HG03060 (cell line): ENCODE results near the gene NAA11.

Experiments used
- ATAC-seq: cut with Tn5 transposase; IDR thresholded peaks from one replicate; pipeline ENCODE4 v1.9.1; 2021; ENCODE audit warnings: low read depth, moderate number of reproducible peaks; ENCODE audit not compliant: unreplicated experiment

The NAA11 gene

GRCh38 chr4:79325864-79326328, at the start of gene NAA11:
NAA11 (minus strand) TSS chr4:79326061; CDS start chr4:79325877, 184 bp downstream.
- ATAC-seq, result no peak

- ATAC-seq, result no peak
These were observed 44.2 kb upstream of the NAA11 start for GRCh38 chr4:79370026-79370425.

GRCh38 chr4:79367096-79367495, 41.2 kb upstream of the NAA11 start:
- no peak for ATAC-seq

GRCh38 chr4:79366422-79366821, 40.6 kb upstream of the NAA11 start:
- ATAC-seq, result no peak

- ATAC-seq, result no peak
These were observed 38.2 kb upstream of the NAA11 start for GRCh38 chr4:79364061-79364460.

- ATAC-seq, result no peak
These were observed 36.8 kb upstream of the NAA11 start for GRCh38 chr4:79362626-79363025.

GRCh38 chr4:79360006-79360405, 34.1 kb upstream of the NAA11 start:
- ATAC-seq, result no peak

GRCh38 chr4:79358438-79358837, 32.6 kb upstream of the NAA11 start:
- no peak for ATAC-seq

- no peak for ATAC-seq
These were observed 31.5 kb upstream of the NAA11 start for GRCh38 chr4:79357365-79357764.

GRCh38 chr4:79353075-79353474, 27.2 kb upstream of the NAA11 start:
- ATAC-seq, result no peak

- ATAC-seq, result no peak
These were observed 22.5 kb upstream of the NAA11 start for GRCh38 chr4:79348405-79348804.

GRCh38 chr4:79341893-79342653, 16.2 kb upstream of the NAA11 start:
- ATAC-seq, result no peak

- no peak for ATAC-seq
These were observed 14.7 kb upstream of the NAA11 start for GRCh38 chr4:79340568-79340967.

GRCh38 chr4:79338148-79338547, 12.3 kb upstream of the NAA11 start:
- ATAC-seq, result peak; percentile 70

- no peak for ATAC-seq
These were observed 8.9 kb upstream of the NAA11 start for GRCh38 chr4:79334783-79335182.

GRCh38 chr4:79334341-79334740, 8.5 kb upstream of the NAA11 start:
- no peak for ATAC-seq

GRCh38 chr4:79331126-79331876, 5.4 kb upstream of the NAA11 start:
- no peak for ATAC-seq

GRCh38 chr4:79330720-79331119, 4.9 kb upstream of the NAA11 start:
- ATAC-seq, result no peak

- ATAC-seq, result no peak
These were observed 425 bp downstream of the NAA11 start for GRCh38 chr4:79325436-79325835.

- ATAC-seq, result no peak
These were observed 5.9 kb downstream of the NAA11 start for GRCh38 chr4:79319975-79320374.

GRCh38 chr4:79317711-79318110, 8.2 kb downstream of the NAA11 start:
- ATAC-seq, result no peak

GRCh38 chr4:79315891-79316290, 10.0 kb downstream of the NAA11 start:
- no peak for ATAC-seq
